Vagina (tissue), 2 donors: Measurements from ENCODE around the gene RALGAPA2. TPM values are rescaled to one million over a fixed set of nuclear protein-coding genes. Genes with fewer than 3 reads are reported as not detected.

ENCODE experiments used
- DNase-seq, 2 donors: peaks; one replicate each; pipeline ENCODE4 v3.0.0-alpha.2; 2017; ENCODE audit errors: extremely low spot score in 2 of 2
- H3K27ac ChIP-seq: fragments of 200-600 bp; sonication (generic); one replicate; pipeline ENCODE4 v1.5.1; 2019
- H3K27me3 ChIP-seq: fragments of 200-600 bp; sonication (generic); one replicate; pipeline ENCODE4 v1.5.1; 2019
- H3K36me3 ChIP-seq, 2 donors: fragments of 200-600 bp; sonication (generic); one replicate each; pipeline ENCODE4 v1.5.1; 2017 to 2019
- H3K4me1 ChIP-seq: fragments of 200-600 bp; sonication (generic); one replicate; pipeline ENCODE4 v1.5.1; 2019
- H3K4me3 ChIP-seq, 2 donors: fragments of 200-600 bp; sonication (generic); 1 replicate in 1 of 2; 2 replicates in 1 of 2; pipeline ENCODE4 v1.5.1; 2016 to 2019
- H3K9me3 ChIP-seq: fragments of 200-600 bp; sonication (generic); one replicate; pipeline ENCODE4 v1.5.1; 2019
- POLR2A ChIP-seq, 2 donors: fragments of 450-650 bp; IDR thresholded peaks; one replicate each; pipeline ENCODE4 v1.6.1; 2017; ENCODE audit warnings: antibody characterized with exemption in 2 of 2, mild to moderate bottlenecking in 2 of 2, moderate library complexity in 2 of 2
- POLR2AphosphoS5 ChIP-seq, 2 donors: sonication (generic); formaldehyde crosslinking; IDR thresholded peaks; one replicate each; pipeline ENCODE4 v1.9.0; 2017; ENCODE audit warnings: antibody characterized with exemption in 2 of 2, mild to moderate bottlenecking in 2 of 2, low read depth in 1 of 2; ENCODE audit not compliant: insufficient read depth in 1 of 2
- intact Hi-C: fragments of 100-400 bp; cut with DNase I; formaldehyde crosslinking; loops from one replicate; pipeline ENCODE4 v1.15.1; 2023
- total RNA-seq: library from RNA; depleted of rRNA; stranded (reverse); fragments of >200 nt; gene quantifications from one replicate; pipeline ENCODE4 v1.2.3, GENCODE V29; 2016
- TF ChIP-seq, protein P1 (sequence below), 3 experiments: fragments of 450-650 bp in 2 of 3; fragments of 200-600 bp in 1 of 3; sonication (generic) in 1 of 3; IDR thresholded peaks; one replicate each; pipeline ENCODE4 v1.5.1; 2017 to 2019; ENCODE audit warnings: antibody characterized with exemption in 3 of 3, mild to moderate bottlenecking in 2 of 3, moderate library complexity in 2 of 3

The RALGAPA2 gene
- total RNA-seq, 1 donor from 2014 or later, result 31.9 TPM

DNA sequence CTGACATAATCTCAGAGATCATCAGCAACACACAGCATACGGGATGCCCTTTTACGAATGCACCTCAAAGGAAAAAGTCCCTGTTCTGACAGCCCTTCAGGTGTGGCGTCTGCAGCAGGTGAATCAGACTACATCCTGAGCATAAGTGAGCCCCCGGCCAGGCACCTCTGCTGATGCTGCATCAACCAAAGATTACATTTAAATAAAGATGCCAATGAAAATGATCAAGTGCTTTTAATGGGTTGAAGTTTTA is 285.9 kb downstream of the RALGAPA2 start:
- H3K36me3 ChIP-seq, result no peaks in the 10 kb centered on the region
- no peak overlapping the region for H3K27ac ChIP-seq
- H3K4me3 ChIP-seq, result no peak overlapping the region
- H3K4me1 ChIP-seq, result no peaks in the 10 kb centered on the region
- no peaks in the 10 kb centered on the region for H3K27me3 ChIP-seq
- TF ChIP-seq, protein P1, sequence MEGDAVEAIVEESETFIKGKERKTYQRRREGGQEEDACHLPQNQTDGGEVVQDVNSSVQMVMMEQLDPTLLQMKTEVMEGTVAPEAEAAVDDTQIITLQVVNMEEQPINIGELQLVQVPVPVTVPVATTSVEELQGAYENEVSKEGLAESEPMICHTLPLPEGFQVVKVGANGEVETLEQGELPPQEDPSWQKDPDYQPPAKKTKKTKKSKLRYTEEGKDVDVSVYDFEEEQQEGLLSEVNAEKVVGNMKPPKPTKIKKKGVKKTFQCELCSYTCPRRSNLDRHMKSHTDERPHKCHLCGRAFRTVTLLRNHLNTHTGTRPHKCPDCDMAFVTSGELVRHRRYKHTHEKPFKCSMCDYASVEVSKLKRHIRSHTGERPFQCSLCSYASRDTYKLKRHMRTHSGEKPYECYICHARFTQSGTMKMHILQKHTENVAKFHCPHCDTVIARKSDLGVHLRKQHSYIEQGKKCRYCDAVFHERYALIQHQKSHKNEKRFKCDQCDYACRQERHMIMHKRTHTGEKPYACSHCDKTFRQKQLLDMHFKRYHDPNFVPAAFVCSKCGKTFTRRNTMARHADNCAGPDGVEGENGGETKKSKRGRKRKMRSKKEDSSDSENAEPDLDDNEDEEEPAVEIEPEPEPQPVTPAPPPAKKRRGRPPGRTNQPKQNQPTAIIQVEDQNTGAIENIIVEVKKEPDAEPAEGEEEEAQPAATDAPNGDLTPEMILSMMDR (IDR thresholded peaks at IDR 0.05), result no peak
- TF ChIP-seq POLR2A (IDR thresholded peaks at IDR 0.05) (no peak), POLR2AphosphoS5 (IDR thresholded peaks at IDR 0.05; ENCODE audit: insufficient read depth in 1 of 2, low read depth in 1 of 2) (no peak)
- no peak for DNase-seq
- H3K9me3 ChIP-seq, result no peaks in the 10 kb centered on the region
- intact Hi-C loops, result no loop called here

DNA sequence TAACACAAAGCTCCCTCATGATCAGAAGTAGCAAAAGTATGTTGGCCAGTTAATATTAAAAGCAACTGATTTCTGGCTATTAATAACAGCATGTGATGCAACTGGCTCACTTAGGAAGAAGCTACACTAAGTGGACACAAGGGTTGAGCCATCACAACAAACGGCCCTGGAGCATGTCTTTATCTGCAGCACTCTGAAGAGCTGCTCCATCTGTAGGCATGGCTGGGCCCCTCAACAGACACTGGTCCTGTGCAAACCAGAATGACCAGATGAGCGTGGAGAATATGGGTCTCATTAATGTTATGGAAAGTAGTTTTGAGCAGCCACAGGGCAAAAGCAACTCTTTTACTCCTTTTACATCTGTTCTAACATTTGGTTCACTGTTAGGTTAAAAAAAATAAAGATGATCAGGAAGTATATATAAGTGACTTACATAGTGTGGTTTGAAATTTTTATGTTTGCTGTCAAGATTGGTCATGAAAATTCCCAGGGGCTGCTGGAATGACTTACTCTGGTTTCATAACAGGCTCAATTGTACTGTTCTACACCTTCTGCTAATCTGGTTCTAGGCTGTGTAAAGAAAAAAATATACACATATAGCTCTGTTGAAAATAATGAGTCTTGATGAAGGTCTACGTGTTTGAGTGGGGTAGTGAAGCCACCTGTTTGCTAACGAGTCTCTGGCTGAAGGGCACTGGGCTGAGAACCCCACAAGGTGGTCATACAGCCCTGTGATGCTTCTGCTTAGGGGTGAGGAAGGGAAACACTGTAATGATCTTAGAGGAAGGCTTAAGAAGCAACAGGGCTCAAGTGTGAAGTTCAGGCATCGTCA is 286.4 kb downstream of the RALGAPA2 start:
- Histone ChIP-seq H3K36me3 (no peaks in the 10 kb centered on the region), H3K4me1 (no peaks in the 10 kb centered on the region), H3K27ac (no peak overlapping the region), H3K27me3 (no peaks in the 10 kb centered on the region), H3K4me3 (no peak overlapping the region), H3K9me3 (no peaks in the 10 kb centered on the region)
- DNase-seq, result no peak
- TF ChIP-seq, protein P1 (IDR thresholded peaks at IDR 0.05), result no peak
- TF ChIP-seq POLR2A (IDR thresholded peaks at IDR 0.05) (no peak), POLR2AphosphoS5 (IDR thresholded peaks at IDR 0.05; ENCODE audit: insufficient read depth in 1 of 2, low read depth in 1 of 2) (no peak)
- intact Hi-C loops, result no loop called here

DNA sequence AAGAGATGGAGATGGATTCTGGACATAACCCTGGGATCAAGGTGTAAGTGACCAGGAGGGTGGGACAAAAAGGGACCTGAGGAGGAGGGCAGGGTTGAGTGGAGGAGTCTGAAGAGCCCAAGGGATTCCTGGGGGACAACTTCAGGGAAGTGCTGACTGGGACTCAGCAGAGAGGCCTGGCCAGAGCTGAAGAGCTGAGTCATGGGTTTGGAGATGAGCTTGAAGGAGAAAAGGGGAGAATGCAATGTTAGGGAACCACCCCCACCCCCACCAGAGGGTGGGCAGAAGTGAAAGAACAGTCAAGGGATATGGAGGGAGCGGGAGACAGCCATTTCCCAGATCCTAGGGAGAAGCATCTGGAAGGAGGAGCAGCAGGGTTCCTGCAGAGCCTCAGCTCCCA is 289.3 kb downstream of the RALGAPA2 start:
- no peak overlapping the region for H3K27ac ChIP-seq
- DNase-seq, result no peak
- TF ChIP-seq POLR2AphosphoS5 (IDR thresholded peaks at IDR 0.05; ENCODE audit: insufficient read depth in 1 of 2, low read depth in 1 of 2), result no peak
- no peak overlapping the region for H3K4me3 ChIP-seq
- H3K4me1 ChIP-seq, result no peaks in the 10 kb centered on the region
- no peaks in the 10 kb centered on the region for H3K9me3 ChIP-seq
- intact Hi-C loops, result no loop called here
- H3K36me3 ChIP-seq, result no peaks in the 10 kb centered on the region
- H3K27me3 ChIP-seq, result no peaks in the 10 kb centered on the region

DNA sequence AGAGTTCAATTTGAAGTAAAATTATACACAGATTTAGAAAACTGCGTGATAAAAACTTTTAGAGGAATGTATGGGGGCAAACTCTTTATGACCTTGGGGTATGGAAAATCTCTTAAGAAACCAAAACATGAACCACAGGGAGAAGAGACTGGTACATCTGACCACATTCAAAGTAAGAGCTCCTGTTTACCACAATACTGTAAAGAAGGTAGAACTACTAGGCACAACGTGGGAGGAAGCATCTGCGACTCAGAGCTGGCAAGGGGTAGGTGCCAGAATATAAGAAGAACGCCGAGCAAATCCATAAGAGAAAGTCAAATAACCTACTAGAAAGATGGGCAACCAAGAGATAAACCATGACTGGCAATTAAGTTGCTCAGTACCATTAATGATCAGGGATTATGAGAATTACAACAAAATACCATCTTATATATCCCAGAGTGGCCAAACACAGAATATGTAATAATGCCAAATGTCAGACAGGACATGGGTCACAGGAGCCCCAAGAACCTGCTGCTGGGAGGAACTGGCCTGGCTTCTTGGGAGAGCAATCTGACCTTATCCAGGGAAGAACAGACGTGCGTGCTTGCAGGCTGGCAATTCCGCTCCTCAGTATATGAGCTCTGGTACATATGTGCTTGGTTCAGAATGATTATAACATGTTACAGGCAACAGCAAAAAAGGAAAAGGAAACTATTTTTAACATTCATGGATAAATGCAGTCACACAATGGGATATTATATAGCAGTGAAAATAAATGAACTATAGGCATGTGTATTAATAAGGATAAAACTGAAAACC is 294.4 kb downstream of the RALGAPA2 start:
- no peaks in the 10 kb centered on the region for H3K27me3 ChIP-seq
- intact Hi-C loops, result no loop called here
- no peaks in the 10 kb centered on the region for H3K36me3 ChIP-seq
- no peaks in the 10 kb centered on the region for H3K4me1 ChIP-seq
- H3K9me3 ChIP-seq, result no peaks in the 10 kb centered on the region
- no peak for TF ChIP-seq POLR2AphosphoS5 (IDR thresholded peaks at IDR 0.05; ENCODE audit: insufficient read depth in 1 of 2, low read depth in 1 of 2)
- TF ChIP-seq, protein P1 (IDR thresholded peaks at IDR 0.05), result no peak
- no peak for TF ChIP-seq POLR2A (IDR thresholded peaks at IDR 0.05)
- DNase-seq, result no peak
- no peak overlapping the region for H3K27ac ChIP-seq
- H3K4me3 ChIP-seq, result no peak overlapping the region

DNA sequence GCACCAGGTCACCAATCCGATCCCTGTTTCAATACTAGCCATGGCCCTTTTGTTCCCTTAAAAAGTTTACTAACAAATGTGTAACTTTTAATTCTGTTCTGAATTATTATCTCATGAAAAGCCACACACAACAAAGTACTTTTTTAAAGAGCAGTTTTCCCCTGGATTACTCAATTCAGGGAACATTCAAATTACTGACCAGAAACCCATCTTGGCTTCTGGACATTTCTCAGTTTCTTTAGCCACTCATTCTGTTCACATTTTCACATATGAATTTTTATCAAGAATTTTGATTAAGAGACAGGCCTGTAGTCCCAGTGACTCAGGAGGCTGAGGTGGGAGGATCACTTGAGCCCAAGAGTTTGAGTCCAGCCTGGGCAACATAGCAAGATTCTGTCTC is 297.1 kb downstream of the RALGAPA2 start:
- Histone ChIP-seq H3K4me1 (no peaks in the 10 kb centered on the region), H3K36me3 (no peaks in the 10 kb centered on the region), H3K27ac (no peak overlapping the region), H3K27me3 (no peaks in the 10 kb centered on the region), H3K9me3 (no peaks in the 10 kb centered on the region), H3K4me3 (no peak overlapping the region)
- no peak for DNase-seq
- TF ChIP-seq, protein P1 (IDR thresholded peaks at IDR 0.05), result no peak
- TF ChIP-seq POLR2A (IDR thresholded peaks at IDR 0.05) (no peak), POLR2AphosphoS5 (IDR thresholded peaks at IDR 0.05; ENCODE audit: insufficient read depth in 1 of 2, low read depth in 1 of 2) (no peak)
- intact Hi-C loops, result no loop called here
